H9 (cell line): ENCODE data around the gene LGALS3. TPM values are rescaled to one million over a fixed set of nuclear protein-coding genes. Genes with fewer than 3 reads are reported as not detected.

Source experiments
- DNase-seq: peaks from one replicate; pipeline ENCODE4 v3.0.0-alpha.2; 2017
- H2AFZ ChIP-seq: one replicate; pipeline ENCODE4 v1.6.1; 2013; ENCODE audit warnings: mild to moderate bottlenecking, low read length, control low read depth, moderate library complexity
- H2AK5ac ChIP-seq: 2 replicates; pipeline ENCODE4 v1.6.1; 2013; ENCODE audit warnings: low read length, control low read depth, mixed read lengths; ENCODE audit not compliant: insufficient read length
- H2BK120ac ChIP-seq: one replicate; pipeline ENCODE4 v1.6.1; 2013; ENCODE audit warnings: low read depth, mild to moderate bottlenecking, low read length, control low read depth, inconsistent platforms; ENCODE audit not compliant: poor library complexity, severe bottlenecking
- H2BK12ac ChIP-seq: 2 replicates; pipeline ENCODE4 v1.6.1; 2013; ENCODE audit warnings: low read length, control low read depth, mixed read lengths, low read depth; ENCODE audit not compliant: insufficient read length
- H2BK15ac ChIP-seq: 2 replicates; pipeline ENCODE4 v1.6.1; 2013; ENCODE audit warnings: low read depth, low read length, control low read depth
- H2BK20ac ChIP-seq: one replicate; pipeline ENCODE4 v1.6.1; 2013; ENCODE audit warnings: low read depth, mild to moderate bottlenecking, low read length, control low read depth, inconsistent platforms; ENCODE audit not compliant: poor library complexity, severe bottlenecking
- H2BK5ac ChIP-seq: 2 replicates; pipeline ENCODE4 v1.6.1; 2013; ENCODE audit warnings: low read length, control low read depth, mixed read lengths; ENCODE audit not compliant: insufficient read length
- H3K14ac ChIP-seq: 2 replicates; pipeline ENCODE4 v1.6.1; 2013; ENCODE audit warnings: low read length, control low read depth; ENCODE audit not compliant: insufficient read depth
- H3K18ac ChIP-seq: 2 replicates; pipeline ENCODE4 v1.6.1; 2013; ENCODE audit warnings: low read depth, mild to moderate bottlenecking, mixed read lengths, low read length, control low read depth; ENCODE audit not compliant: insufficient read length
- H3K23ac ChIP-seq: 2 replicates; pipeline ENCODE4 v1.6.1; 2013; ENCODE audit warnings: low read length, control low read depth, mixed read lengths, low read depth; ENCODE audit not compliant: insufficient read length
- H3K23me2 ChIP-seq: 2 replicates; pipeline ENCODE4 v1.6.1; 2013; ENCODE audit warnings: low read depth, mild to moderate bottlenecking, mixed read lengths, low read length, control low read depth; ENCODE audit not compliant: insufficient read length, poor library complexity, severe bottlenecking
- H3K27ac ChIP-seq: 2 replicates; pipeline ENCODE4 v1.5.1; 2013; ENCODE audit warnings: low read length, control low read depth, mixed read lengths, low read depth; ENCODE audit not compliant: insufficient read length
- H3K27me3 ChIP-seq: 2 replicates; pipeline ENCODE4 v1.6.1; 2013; ENCODE audit warnings: low read length, control low read depth, inconsistent platforms; ENCODE audit not compliant: insufficient read depth
- H3K4ac ChIP-seq: 2 replicates; pipeline ENCODE4 v1.6.1; 2013; ENCODE audit warnings: low read depth, mild to moderate bottlenecking, control low read depth, inconsistent platforms, low read length, moderate library complexity
- H3K4me1 ChIP-seq: 2 replicates; pipeline ENCODE4 v1.6.1; 2013; ENCODE audit warnings: low read length, control low read depth, inconsistent platforms; ENCODE audit not compliant: insufficient read depth
- H3K4me2 ChIP-seq: 2 replicates; pipeline ENCODE4 v1.6.1; 2013; ENCODE audit warnings: low read length, control low read depth, mixed read lengths; ENCODE audit not compliant: insufficient read length, insufficient read depth
- H3K56ac ChIP-seq: 2 replicates; pipeline ENCODE4 v1.6.1; 2013; ENCODE audit warnings: low read depth, mild to moderate bottlenecking, mixed read lengths, low read length, control low read depth; ENCODE audit not compliant: insufficient read length
- H3K79me1 ChIP-seq: 2 replicates; pipeline ENCODE4 v1.6.1; 2013; ENCODE audit warnings: low read depth, mild to moderate bottlenecking, moderate library complexity, low read length, control low read depth, inconsistent platforms; ENCODE audit not compliant: insufficient read depth, poor library complexity, severe bottlenecking
- H3K79me2 ChIP-seq: 2 replicates; pipeline ENCODE4 v1.6.1; 2013; ENCODE audit warnings: low read length, control low read depth, inconsistent platforms; ENCODE audit not compliant: insufficient read depth
- H3K9ac ChIP-seq: 2 replicates; pipeline ENCODE4 v1.6.1; 2013; ENCODE audit warnings: low read length, control low read depth, mixed read lengths; ENCODE audit not compliant: insufficient read length; ENCODE audit errors: extremely low read depth
- H3K9me3 ChIP-seq: one replicate; pipeline ENCODE4 v1.6.1; 2013; ENCODE audit warnings: low read depth, low read length, inconsistent platforms; ENCODE audit not compliant: control insufficient read depth
- H3T11ph ChIP-seq: one replicate; pipeline ENCODE4 v1.6.1; 2013; ENCODE audit warnings: mild to moderate bottlenecking, low read length, control low read depth, inconsistent platforms
- H4K20me1 ChIP-seq: one replicate; pipeline ENCODE4 v1.6.1; 2013; ENCODE audit not compliant: control insufficient read depth, insufficient read length, insufficient read depth
- H4K5ac ChIP-seq: 2 replicates; pipeline ENCODE4 v1.6.1; 2013; ENCODE audit warnings: low read depth, mild to moderate bottlenecking, mixed read lengths, low read length, control low read depth; ENCODE audit not compliant: insufficient read length
- H4K8ac ChIP-seq: replicated peaks from 2 replicates; pipeline ENCODE4 v1.6.1; 2013; ENCODE audit warnings: low read length, control low read depth, mixed read lengths, low read depth; ENCODE audit not compliant: insufficient read length
- H4K91ac ChIP-seq: 2 replicates; pipeline ENCODE4 v1.6.1; 2013; ENCODE audit warnings: low read depth, mild to moderate bottlenecking, moderate library complexity, mixed read lengths, low read length, control low read depth; ENCODE audit not compliant: insufficient read length
- H3K27ac Mint-ChIP-seq, 3 experiments: 2 replicates in 2 of 3; 3 replicates in 1 of 3; pipeline ENCODE4 v1.8.0; 2020 to 2021; ENCODE audit warnings: mixed read lengths in 3 of 3, mild to moderate bottlenecking in 1 of 3, moderate library complexity in 1 of 3
- H3K27me3 Mint-ChIP-seq: 2 replicates; pipeline ENCODE4 v1.8.0; 2021; ENCODE audit warnings: low read depth, mild to moderate bottlenecking, moderate library complexity, mixed read lengths
- H3K36me3 Mint-ChIP-seq, 3 experiments: 2 replicates in 2 of 3; 3 replicates in 1 of 3; pipeline ENCODE4 v1.8.0; 2020 to 2021; ENCODE audit warnings: low read depth in 3 of 3, mixed read lengths in 3 of 3; ENCODE audit not compliant: insufficient read depth in 1 of 3
- H3K4me1 Mint-ChIP-seq, 2 experiments: 2 replicates each; pipeline ENCODE4 v1.8.0; 2020; ENCODE audit warnings: mixed read lengths in 2 of 2
- H3K4me3 Mint-ChIP-seq, 2 experiments: 2 replicates in 1 of 2; 3 replicates in 1 of 2; pipeline ENCODE4 v1.8.0; 2020 to 2021; ENCODE audit warnings: mild to moderate bottlenecking in 2 of 2, mixed read lengths in 2 of 2, moderate library complexity in 1 of 2
- H3K9me3 Mint-ChIP-seq, 2 experiments: 2 replicates in 1 of 2; 3 replicates in 1 of 2; pipeline ENCODE4 v1.8.0; 2020; ENCODE audit warnings: mild to moderate bottlenecking in 2 of 2, mixed read lengths in 2 of 2, moderate library complexity in 1 of 2
- WGBS: extraction: QIAGEN DNeasy Blood & Tissue Kit; methylation state at CpG from one replicate; pipeline ENCODE4 v1.1.7; 2013; ENCODE audit warnings: missing lambda C conversion rate, low lambda C conversion rate, mixed read lengths; ENCODE audit not compliant: insufficient read length; ENCODE audit errors: extremely low coverage; 5-methylcytosine and 5-hydroxymethylcytosine counted together
- total RNA-seq: library from RNA; stranded (reverse); gene quantifications from 2 replicates; pipeline ENCODE4 v1.2.1, GENCODE V29; 2021
- TF ChIP-seq, protein P1 (sequence below): fragments of 200-600 bp; sonication (generic); conservative IDR thresholded peaks from 3 replicates; pipeline ENCODE4 v1.8.0; 2021; ENCODE audit warnings: antibody characterized with exemption, mild to moderate bottlenecking

Gene LGALS3
- total RNA-seq, 1 experiment from 2014 or later: 4.0 TPM

- Histone ChIP-seq H3K4me1 (no peaks in the 10 kb centered on the region), H3K23me2 (no peaks in the 10 kb centered on the region), H2BK15ac (no peak overlapping the region), H3K79me2 (no peaks in the 10 kb centered on the region), H2AK5ac (no peak overlapping the region), H3K23ac (no peak overlapping the region), H2AFZ (no peak overlapping the region), H4K5ac (no peak overlapping the region), H4K8ac (no peak overlapping the region), H3K18ac (no peak overlapping the region), H2BK120ac (no peak overlapping the region), H2BK12ac (no peak overlapping the region), H2BK5ac (no peak overlapping the region), H3K14ac (no peak overlapping the region), H3K27me3 (no peaks in the 10 kb centered on the region), H3K4me2 (no peak overlapping the region), H3K9me3 (no peaks in the 10 kb centered on the region), H2BK20ac (no peak overlapping the region), H4K20me1 (no peaks in the 10 kb centered on the region), H4K91ac (no peak overlapping the region), H3K9ac (no peak overlapping the region), H3K56ac (no peak overlapping the region), H3K79me1 (no peaks in the 10 kb centered on the region), H3K4ac (no peak overlapping the region), H3K27ac (no peak overlapping the region), H3T11ph (no peak overlapping the region)
- H3K27me3 Mint-ChIP-seq: no peaks in the 10 kb centered on the region
- H3K9me3 Mint-ChIP-seq: no peaks in the 10 kb centered on the region
- H3K4me3 Mint-ChIP-seq: no peak overlapping the region
- TF ChIP-seq, protein P1, sequence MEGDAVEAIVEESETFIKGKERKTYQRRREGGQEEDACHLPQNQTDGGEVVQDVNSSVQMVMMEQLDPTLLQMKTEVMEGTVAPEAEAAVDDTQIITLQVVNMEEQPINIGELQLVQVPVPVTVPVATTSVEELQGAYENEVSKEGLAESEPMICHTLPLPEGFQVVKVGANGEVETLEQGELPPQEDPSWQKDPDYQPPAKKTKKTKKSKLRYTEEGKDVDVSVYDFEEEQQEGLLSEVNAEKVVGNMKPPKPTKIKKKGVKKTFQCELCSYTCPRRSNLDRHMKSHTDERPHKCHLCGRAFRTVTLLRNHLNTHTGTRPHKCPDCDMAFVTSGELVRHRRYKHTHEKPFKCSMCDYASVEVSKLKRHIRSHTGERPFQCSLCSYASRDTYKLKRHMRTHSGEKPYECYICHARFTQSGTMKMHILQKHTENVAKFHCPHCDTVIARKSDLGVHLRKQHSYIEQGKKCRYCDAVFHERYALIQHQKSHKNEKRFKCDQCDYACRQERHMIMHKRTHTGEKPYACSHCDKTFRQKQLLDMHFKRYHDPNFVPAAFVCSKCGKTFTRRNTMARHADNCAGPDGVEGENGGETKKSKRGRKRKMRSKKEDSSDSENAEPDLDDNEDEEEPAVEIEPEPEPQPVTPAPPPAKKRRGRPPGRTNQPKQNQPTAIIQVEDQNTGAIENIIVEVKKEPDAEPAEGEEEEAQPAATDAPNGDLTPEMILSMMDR: no peak
- H3K4me1 Mint-ChIP-seq: no peaks in the 10 kb centered on the region
- DNase-seq: no peak
- H3K36me3 Mint-ChIP-seq: peaks cover 46 to 83% (median 81%) of the 10 kb centered on the region in 3 experiments; a peak in 6 of 7 replicates
- H3K27ac Mint-ChIP-seq: no peak overlapping the region
- WGBS: no CpG with 5 or more reads among the region's 3 CpGs
Measured at GRCh38 chr14:55153951-55154350, 24.9 kb downstream of the LGALS3 start.
